NCI-H2107 (cell line): ENCODE results near the gene PAH.

Source experiments
- DNase-seq: peaks from one replicate; lab custom pipeline; 2025; lab: John Stamatoyannopoulos, UW

Gene PAH

DNA sequence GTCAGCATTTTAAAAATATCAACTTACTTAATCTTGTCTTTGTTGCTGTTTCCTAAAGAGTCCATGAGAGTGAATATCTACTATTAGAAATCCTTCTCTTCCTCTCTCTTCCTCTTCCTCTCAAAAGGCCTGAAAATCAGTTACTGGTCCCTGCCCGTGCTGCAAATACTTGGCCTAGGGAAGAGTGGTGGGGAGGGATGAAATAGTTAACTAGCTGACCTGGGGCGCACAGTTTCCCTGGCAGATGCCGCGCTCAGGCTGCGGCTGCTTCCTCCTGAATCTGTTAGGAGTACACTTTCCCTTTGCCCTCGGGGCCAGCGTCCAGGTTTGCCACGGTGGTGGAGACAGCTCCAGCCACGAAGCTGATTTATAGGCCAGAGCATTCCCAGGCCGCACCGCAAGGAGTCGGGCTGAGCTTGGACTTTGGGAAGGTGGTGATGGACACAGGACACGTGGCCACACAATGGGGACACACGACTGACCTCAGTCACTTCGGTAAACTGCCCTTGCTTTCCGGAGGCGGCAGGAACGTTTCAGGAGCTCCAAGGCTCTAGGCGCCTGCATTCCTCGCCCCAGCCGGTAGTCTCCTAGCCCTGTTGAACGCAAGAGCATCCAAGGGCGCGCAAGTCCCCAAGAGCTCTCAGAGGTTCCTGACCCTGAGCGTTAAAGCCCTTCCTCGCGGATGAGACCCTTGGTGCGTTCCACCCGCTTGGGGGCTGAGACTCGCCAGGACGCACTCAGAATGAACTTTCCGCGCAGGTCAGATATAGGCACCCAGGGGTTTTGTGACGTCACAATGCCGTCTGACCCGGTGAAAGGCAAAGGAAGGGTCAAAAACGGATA, 33.3 kb upstream of the PAH start:
- DNase-seq = no peak

GRCh38 chr12:102948941-102949352, 31.9 kb upstream of the PAH start:
- DNase-seq = peak; percentile 84

- DNase-seq = no peak
Observed at GRCh38 chr12:102946042-102946441, 29.0 kb upstream of the PAH start.

GRCh38 chr12:102939670-102940222, 22.7 kb upstream of the PAH start:
- DNase-seq = no peak

- no peak for DNase-seq
Observed at GRCh38 chr12:102939059-102939458, 22.0 kb upstream of the PAH start.

- no peak for DNase-seq
Observed at GRCh38 chr12:102933168-102933567, 16.1 kb upstream of the PAH start.

- DNase-seq = no peak
Observed at GRCh38 chr12:102927220-102927619, 10.2 kb upstream of the PAH start.

DNA sequence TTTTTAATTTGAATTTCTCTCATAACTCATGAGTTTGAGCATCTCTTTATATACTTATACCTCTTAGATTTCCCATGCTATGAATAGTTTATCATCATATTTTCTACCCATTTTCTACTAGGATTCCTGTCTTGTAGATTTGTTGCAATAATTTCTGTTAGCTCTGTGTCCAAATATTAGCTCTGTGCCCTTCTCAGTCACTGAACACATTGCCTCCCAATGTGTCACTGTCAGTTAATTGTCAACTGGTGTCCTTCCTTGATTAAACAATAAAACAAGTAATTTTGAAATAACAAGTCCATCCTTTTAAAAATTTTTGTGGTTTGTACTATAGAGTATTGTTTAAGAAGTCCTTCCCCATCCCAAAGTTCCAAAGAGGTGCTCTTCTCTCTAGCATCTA, 4.2 kb upstream of the PAH start:
- DNase-seq = no peak

DNA sequence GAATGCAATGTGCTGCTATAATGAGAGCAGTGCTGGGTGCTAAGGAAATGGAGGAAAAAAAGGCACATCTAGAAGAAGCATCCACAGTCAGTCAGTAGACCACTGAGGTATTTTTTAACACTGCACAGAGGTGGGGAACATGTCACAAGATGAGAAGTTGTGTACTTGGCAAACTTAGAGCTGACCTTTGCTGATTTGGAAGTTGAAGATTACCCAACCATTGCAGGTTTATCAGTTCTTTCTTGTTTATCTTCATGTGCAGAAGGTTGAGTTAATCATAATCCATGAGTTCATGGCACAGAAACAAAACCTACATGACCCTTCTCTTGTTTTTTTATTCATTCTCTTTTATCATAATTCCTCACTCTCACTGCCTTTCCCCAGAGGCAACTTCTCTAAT, 3.2 kb upstream of the PAH start:
- no peak for DNase-seq

- no peak for DNase-seq
Observed at GRCh38 chr12:102918840-102919239, 1.8 kb upstream of the PAH start.

- no peak for DNase-seq
Observed at GRCh38 chr12:102916252-102917025, 605 bp downstream of the PAH start.

- DNase-seq = no peak
Observed at GRCh38 chr12:102913453-102914226, 3.4 kb downstream of the PAH start.

- DNase-seq = no peak
Observed at GRCh38 chr12:102912258-102912657, 4.8 kb downstream of the PAH start.

DNA sequence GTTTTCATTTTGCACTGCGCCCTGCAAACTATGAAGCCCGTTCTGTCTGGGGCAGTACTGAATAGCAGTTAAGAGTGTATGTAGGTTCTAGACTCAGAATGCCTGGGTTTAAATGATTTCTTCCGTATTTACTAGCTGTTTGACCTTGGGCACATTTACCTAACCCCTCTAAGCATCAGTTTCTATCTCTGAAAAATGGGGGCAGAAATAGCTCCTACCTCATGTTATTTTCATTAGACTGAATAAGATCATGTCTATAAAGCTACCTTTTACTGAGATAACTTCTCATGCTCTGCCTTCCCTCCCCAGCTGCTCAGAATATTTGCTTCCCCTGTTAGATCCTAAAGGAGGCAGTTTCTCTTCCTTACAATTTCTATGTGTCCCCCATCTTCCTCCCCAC, 5.7 kb downstream of the PAH start:
- DNase-seq = no peak

GRCh38 chr12:102910792-102911191, 6.3 kb downstream of the PAH start:
- no peak for DNase-seq

DNA sequence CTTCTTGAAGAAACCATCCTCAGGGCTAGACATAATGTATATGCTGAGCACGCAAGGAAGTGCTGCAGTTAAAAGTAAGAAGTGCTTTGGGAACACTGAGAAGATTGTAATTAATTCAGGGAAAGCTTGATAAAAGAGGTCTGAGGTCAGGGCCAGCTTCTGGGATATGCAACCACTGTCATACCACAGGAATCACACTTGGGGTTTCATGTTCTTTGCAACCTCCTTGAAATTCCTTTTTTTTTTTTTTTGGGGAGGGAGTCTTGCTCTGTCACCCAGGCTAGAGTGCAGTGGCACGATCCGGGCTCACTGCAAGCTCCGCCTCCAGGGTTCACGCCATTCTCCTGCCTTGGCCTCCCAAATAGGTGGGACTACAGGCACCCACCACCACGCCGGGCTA, 6.9 kb downstream of the PAH start:
- no peak for DNase-seq

DNA sequence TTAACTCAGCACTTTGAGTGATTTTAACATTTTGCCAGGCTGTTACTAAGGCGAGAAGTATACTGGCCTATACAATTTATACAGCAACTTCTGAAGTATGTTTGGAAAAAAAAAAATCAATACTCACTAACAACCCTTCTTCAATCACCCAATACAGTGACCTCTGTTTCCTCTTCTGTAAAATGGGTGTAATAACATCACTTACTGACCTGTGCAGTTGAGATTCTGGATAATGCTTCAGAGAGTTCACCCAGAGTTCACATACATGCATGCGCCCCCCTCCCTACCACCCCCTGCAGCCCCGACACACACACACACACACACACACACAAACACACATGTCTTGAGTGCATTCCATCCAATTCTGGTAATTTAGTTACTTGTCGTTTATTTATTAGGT, 9.1 kb downstream of the PAH start:
- no peak for DNase-seq

GRCh38 chr12:102905229-102905628, 11.8 kb downstream of the PAH start:
- no peak for DNase-seq

- DNase-seq = peak; percentile 22
Observed at GRCh38 chr12:102903337-102904007, 13.6 kb downstream of the PAH start.

- DNase-seq = no peak
Observed at GRCh38 chr12:102902093-102902492, 15.0 kb downstream of the PAH start.

- DNase-seq = no peak
Observed at GRCh38 chr12:102900389-102900788, 16.7 kb downstream of the PAH start.

GRCh38 chr12:102896067-102896466, 21.0 kb downstream of the PAH start:
- DNase-seq = no peak
